Spinal cord (tissue), 10 donors: ENCODE measurements around the gene PELI3. TPM values are rescaled to one million over a fixed set of nuclear protein-coding genes. Genes with fewer than 3 reads are reported as not detected.

Experiments
- DNase-seq, 6 donors: peaks; one replicate each; pipeline versions ENCODE4 v3.0.0 to v3.0.0-alpha.2; 2013 to 2015; ENCODE audit warnings: low spot score in 6 of 6, low read depth in 4 of 6
- H3K27ac ChIP-seq: one replicate; pipeline ENCODE4 v1.5.1; 2013; ENCODE audit warnings: low read depth, low read length, control low read depth
- H3K27me3 ChIP-seq: one replicate; pipeline ENCODE4 v1.6.1; 2013; ENCODE audit warnings: low read length; ENCODE audit not compliant: control insufficient read depth, insufficient read depth
- H3K36me3 ChIP-seq: one replicate; pipeline ENCODE4 v1.6.1; 2013; ENCODE audit warnings: low read length; ENCODE audit not compliant: control insufficient read depth, insufficient read depth
- H3K4me1 ChIP-seq: one replicate; pipeline ENCODE4 v1.6.1; 2013; ENCODE audit warnings: low read length; ENCODE audit not compliant: control insufficient read depth, insufficient read depth
- H3K4me3 ChIP-seq: one replicate; pipeline ENCODE4 v1.5.1; 2013; ENCODE audit warnings: low read depth, low read length, control low read depth
- H3K9me3 ChIP-seq: one replicate; pipeline ENCODE4 v1.6.1; 2013; ENCODE audit warnings: low read length; ENCODE audit not compliant: control insufficient read depth, insufficient read depth
- whole genome bisulfite sequencing: methylation state at CpG from one replicate; pipeline ENCODE4 v1.1.5; 2013; ENCODE audit warnings: missing lambda C conversion rate; ENCODE audit not compliant: insufficient coverage; 5-methylcytosine and 5-hydroxymethylcytosine counted together
- polyA plus RNA-seq, 2 donors: library from polyadenylated mRNA; unstranded; fragments of 120-200 nt; gene quantifications; one replicate each; pipeline ENCODE4 v1.2.1, GENCODE V29; 2013; ENCODE audit not compliant: insufficient read length in 2 of 2
- total RNA-seq, 2 donors: library from RNA; depleted of rRNA in 1 of 2; stranded (reverse); fragments of 120-200 nt in 1 of 2; fragments of >200 nt in 1 of 2; gene quantifications; one replicate each; pipeline versions ENCODE4 v1.2.3 to v1.2.4, GENCODE V29; 2013 to 2014
- donor health status: healthy.

PELI3 gene
- total and polyA plus RNA-seq, 4 donors: 12.6 to 24.3 (median 17.5) TPM

DNA sequence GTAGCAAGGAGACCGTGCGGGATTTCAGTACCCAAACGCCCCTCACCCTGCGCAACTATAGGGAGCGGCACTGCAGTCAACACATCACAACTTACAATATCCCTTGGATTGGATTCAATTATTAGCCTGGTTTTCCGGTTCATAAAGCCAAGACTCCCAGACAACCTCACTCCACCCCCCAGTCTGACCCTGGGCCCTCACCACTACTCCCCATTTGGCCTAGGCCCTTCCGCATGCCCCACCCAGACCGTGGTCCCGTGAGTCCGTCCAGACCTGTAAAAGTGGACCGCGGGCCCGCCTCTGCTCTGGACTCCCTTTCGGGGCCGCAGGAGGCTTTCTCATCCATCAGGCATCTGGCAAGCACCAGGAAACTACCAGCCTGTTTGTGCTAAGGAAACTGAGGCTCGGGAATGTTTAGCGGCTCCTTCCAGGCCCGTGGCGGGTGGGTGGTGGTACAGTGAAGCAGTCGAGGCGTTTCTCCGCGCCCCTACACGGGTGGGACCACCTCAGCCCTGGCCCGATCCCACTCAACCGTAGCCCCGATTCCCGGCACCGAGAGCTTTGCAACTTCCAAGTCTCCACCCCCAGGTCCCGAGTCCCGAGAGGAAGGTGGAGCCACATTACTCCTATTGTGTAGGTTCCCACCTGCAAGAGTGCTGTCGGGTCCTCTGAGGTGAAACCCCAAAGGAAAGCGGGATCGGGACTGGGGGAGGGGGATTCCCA lies 12.8 kb downstream of the PELI3 start:
- WGBS: 2% methylated on average over 31 of the region's 34 CpGs
- Histone ChIP-seq H3K4me1 (peaks cover 26% of the 10 kb centered on the region), H3K4me3 (peak overlapping the region; percentile 93), H3K27ac (peak overlapping the region; percentile 87), H3K27me3 (no peaks in the 10 kb centered on the region), H3K36me3 (peaks cover 40% of the 10 kb centered on the region), H3K9me3 (no peaks in the 10 kb centered on the region)
- peak in 3 of 6 donors; percentile 12 to 65 (median 37) for DNase-seq

DNA sequence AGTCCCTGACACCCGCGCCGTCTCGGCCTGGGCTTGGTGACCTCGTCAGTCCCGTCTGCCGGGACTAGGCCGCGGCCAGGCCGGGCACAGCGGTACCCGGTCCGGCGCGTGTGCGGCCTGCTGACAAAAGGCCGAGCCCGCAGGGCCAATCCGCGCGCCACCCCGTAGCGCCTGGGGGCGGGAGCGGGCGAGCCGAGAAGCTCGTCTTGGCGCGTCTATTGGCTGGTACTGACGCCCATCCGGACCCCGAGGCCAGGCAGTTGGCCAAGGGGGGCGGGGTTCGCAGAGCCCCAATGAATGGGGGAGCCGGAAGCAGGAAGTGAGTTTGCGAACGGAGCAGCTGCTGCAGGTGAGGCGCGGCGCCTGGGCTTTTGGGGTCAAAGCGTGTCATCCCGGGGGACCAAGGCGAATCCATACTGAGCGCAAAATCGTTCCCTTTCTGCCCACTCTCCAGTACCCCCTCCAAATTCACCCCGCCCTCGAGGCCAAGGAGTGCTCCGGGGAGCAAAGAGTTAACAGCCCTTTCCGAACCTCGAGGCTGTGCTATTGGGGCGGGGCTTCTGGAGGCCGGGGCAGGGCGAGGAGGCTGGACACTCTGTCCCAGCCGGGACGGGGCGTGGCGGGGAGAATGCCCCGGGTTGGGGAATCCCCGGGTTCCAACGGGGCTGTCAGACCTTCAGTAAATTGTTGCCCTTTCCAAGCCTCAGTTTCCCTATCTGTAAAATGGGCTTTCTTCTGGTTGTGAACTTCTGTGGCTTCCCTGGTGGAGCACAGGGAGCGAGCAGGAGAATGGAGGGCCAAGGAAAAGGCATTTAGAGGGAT lies 13.6 kb downstream of the PELI3 start, which contains the start of gene DPP3:
Gene DPP3 (plus strand): TSS at position 318 of the 822 bp plus-strand sequence. CDS start 1,767 bp downstream, outside the sequence.
- peaks cover 26% of the 10 kb centered on the region for H3K4me1 ChIP-seq
- under 1% methylated on average over 57 of the region's 62 CpGs for WGBS

DNA sequence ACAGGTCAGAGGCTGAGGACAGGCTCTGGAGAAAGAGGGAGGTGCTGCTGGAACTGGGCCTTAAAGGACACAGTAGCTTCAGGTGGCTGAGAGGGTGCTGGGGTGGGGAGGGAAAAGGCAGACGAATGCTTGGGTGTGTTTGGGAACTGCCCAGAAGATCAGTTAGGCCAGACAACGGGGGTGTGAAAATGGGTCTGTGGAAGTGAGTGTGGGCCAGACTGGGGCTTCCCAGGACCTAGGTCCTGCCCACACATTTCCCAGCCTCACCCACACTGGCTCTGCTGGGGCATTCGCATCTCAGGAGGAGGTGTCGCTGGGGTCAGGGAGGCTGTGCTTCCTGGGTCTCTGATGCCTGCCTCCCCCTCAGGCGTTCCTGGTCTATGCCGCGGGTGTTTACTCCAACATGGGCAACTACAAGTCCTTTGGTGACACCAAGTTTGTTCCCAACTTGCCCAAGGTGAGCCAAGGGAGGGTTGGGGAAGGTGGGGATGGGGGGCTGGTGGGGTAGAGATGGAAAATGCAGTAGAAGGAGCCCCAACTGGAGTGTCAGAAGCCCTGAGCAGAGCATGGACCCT lies 18.2 kb downstream of the PELI3 start:
- H3K27me3 ChIP-seq: no peaks in the 10 kb centered on the region
- H3K9me3 ChIP-seq: no peaks in the 10 kb centered on the region
- no peak overlapping the region for H3K27ac ChIP-seq
- peaks cover 9% of the 10 kb centered on the region for H3K4me1 ChIP-seq
- no peak for DNase-seq
- WGBS: 91% methylated on average over 6 of the region's 7 CpGs
- peaks cover 57% of the 10 kb centered on the region for H3K36me3 ChIP-seq
- no peak overlapping the region for H3K4me3 ChIP-seq

More for the DNA sequence above, 13.6 kb downstream of the PELI3 start, which contains the start of gene DPP3:
- Histone ChIP-seq H3K9me3 (no peaks in the 10 kb centered on the region), H3K36me3 (peaks cover 41% of the 10 kb centered on the region), H3K27ac (peak within 1 kb of the TSS; percentile 87), H3K27me3 (no peaks in the 10 kb centered on the region), H3K4me3 (peak within 1 kb of the TSS; percentile 93)
- peak; percentile 87 to 99 (median 94) for DNase-seq

DNA sequence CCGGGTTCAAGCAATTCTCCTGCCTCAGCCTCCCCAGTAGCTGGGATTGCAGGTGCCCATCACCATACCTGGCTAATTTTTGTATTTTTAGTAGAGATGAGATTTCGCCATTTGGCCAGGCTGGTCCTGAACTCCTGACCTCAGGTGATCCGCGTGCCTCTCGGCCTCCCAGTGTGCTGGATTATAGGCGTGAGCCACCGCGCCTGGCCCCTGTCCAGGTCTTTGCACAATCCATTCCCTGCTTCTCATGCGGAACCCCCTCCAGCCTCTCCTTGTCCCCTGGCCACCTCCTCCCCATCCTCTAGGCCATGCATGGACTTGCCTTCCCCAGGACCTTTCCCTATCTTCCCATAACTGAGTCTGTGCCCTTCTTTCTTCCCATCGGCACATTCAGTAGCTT lies 22.3 kb downstream of the PELI3 start:
- no peak for DNase-seq
- Histone ChIP-seq H3K9me3 (no peaks in the 10 kb centered on the region), H3K4me1 (no peaks in the 10 kb centered on the region), H3K27ac (no peak overlapping the region), H3K27me3 (no peaks in the 10 kb centered on the region), H3K36me3 (peaks cover 79% of the 10 kb centered on the region), H3K4me3 (no peak overlapping the region)
- WGBS: 92% methylated on average over 8 of the region's 10 CpGs

DNA sequence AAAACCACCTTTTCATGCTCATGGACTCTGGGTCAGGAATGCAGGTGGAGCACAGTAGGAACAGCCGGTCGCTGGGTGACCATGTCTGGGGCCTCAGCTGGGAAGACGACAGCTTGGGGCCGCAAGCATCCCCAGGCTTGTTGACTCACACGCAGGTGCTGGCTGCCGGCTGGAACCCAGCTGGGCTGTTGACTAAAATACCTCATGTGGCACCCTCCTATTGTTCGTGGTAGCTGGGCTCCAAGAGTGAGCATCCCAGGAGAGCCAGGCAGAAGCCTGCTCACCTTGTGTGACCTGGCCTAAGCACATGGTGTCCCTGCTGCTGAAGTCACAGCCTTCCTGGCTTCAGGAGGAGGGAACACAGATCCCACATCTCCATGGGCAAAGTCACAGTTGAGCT lies 22.9 kb downstream of the PELI3 start:
- H3K27ac ChIP-seq: no peak overlapping the region
- 82% methylated on average over 7 of the region's 7 CpGs for WGBS
- no peaks in the 10 kb centered on the region for H3K27me3 ChIP-seq
- H3K9me3 ChIP-seq: no peaks in the 10 kb centered on the region
- no peaks in the 10 kb centered on the region for H3K4me1 ChIP-seq
- DNase-seq: no peak
- H3K4me3 ChIP-seq: no peak overlapping the region
- H3K36me3 ChIP-seq: peaks cover 85% of the 10 kb centered on the region

DNA sequence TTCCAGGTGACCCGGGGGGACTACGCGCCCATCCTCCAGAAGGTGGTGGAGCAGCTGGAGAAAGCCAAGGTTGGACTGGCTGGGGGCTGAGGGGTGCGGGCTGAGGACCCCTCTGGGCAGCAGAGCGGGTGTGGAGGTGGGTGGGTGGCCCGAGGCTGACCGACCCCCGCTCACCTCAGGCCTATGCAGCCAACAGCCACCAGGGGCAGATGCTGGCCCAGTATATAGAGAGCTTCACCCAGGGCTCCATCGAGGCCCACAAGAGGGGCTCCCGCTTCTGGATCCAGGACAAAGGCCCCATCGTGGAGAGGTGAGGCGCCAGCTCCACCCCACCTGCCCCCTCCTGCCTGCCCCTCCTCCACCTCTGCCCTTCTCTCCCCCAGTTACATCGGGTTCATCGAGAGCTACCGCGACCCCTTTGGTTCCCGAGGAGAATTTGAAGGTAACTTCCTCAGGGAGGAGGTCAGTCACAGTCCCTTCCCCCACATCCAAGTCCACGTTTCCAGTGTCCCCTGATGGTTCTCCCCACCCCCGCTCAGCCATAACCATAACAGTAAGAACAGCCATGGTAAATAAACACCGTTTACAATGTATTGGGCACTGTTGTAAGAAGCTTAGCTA lies 24.7 kb downstream of the PELI3 start:
- 58% methylated on average over 10 of the region's 20 CpGs for WGBS
- Histone ChIP-seq H3K36me3 (peaks cover 86% of the 10 kb centered on the region), H3K4me3 (no peak overlapping the region), H3K27me3 (no peaks in the 10 kb centered on the region), H3K9me3 (no peaks in the 10 kb centered on the region), H3K4me1 (no peaks in the 10 kb centered on the region), H3K27ac (no peak overlapping the region)
- DNase-seq: no peak

DNA sequence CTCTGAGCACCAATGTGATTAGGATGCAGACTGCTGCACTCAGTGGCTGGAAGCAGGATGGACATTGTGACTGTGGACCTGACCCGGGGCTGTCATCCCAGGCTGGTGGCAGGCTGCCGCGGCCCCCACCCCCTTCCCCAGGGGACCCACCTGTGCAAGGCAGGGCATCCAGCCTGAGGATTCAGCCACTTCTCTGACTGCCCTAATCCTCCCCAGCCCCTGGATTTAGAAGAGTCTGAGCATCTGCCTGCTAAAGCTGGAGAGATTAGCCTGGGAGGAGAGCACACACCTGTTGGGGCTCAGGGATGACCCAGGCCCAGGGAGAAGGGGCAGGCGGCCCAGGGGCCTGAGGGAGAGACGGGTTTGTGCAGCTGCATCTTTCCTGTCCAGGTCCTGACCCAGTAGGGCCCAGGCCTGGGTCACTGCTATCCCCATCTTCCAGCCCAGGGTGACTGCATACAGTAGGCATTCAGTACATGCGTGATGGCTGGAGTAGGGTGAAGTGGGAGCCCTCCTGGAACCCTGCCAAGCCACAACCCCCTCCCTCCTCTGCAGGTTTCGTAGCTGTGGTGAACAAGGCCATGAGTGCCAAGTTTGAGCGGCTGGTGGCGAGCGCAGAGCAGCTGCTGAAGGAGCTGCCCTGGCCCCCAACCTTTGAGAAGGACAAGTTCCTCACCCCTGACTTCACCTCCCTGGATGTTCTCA lies 25.6 kb downstream of the PELI3 start:
- no peaks in the 10 kb centered on the region for H3K9me3 ChIP-seq
- no peaks in the 10 kb centered on the region for H3K27me3 ChIP-seq
- 89% methylated on average over 8 of the region's 10 CpGs for WGBS
- H3K27ac ChIP-seq: no peak overlapping the region
- no peak overlapping the region for H3K4me3 ChIP-seq
- peaks cover 86% of the 10 kb centered on the region for H3K36me3 ChIP-seq
- DNase-seq: no peak
- H3K4me1 ChIP-seq: no peaks in the 10 kb centered on the region

DNA sequence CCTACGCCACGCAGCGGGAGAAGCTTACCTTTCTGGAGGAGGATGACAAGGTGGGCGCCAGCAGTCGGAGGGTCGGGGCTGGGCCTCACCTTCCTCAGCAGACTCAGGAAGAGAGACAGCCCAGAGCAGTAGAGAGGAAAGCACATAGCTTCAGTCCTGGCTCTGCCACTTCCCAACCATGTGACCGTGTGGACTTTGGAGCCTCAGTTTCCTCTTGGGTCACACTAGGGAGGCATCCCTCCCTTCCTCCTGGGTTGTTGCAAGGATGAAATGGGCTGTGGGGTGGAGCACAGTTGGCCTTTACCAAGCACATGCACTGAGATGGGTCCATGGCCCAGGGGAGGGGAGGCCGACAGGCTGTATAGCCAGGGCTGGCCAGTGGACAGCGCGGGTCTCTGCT lies 26.4 kb downstream of the PELI3 start:
- no peak for DNase-seq

DNA sequence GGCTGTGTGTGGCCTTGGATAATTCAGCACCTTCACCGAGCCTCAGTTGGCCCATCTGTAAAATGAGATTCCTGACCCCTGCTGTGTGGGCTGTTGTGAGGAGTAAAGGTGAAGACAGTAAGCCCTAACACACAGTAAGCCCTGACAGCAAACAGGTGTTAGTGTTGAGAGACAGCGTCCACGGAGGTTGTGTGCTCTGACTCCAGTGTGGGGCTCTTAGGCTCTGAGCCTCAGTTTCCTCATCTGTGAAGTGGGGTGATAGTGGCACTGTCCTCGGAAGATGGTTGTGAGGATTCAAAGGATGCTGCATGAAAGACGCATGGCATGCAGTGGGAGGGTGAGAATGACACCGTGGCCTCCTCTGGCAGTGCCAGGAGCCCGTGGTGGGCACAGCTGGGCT lies 27.8 kb downstream of the PELI3 start:
- 90% methylated on average over 7 of the region's 7 CpGs for WGBS
- Histone ChIP-seq H3K27me3 (no peaks in the 10 kb centered on the region), H3K4me3 (no peak overlapping the region), H3K9me3 (no peaks in the 10 kb centered on the region), H3K36me3 (peaks cover 77% of the 10 kb centered on the region), H3K4me1 (no peaks in the 10 kb centered on the region), H3K27ac (no peak overlapping the region)
- no peak for DNase-seq

More for the DNA sequence above, 26.4 kb downstream of the PELI3 start:
- Histone ChIP-seq H3K9me3 (no peaks in the 10 kb centered on the region), H3K36me3 (peaks cover 81% of the 10 kb centered on the region), H3K4me1 (no peaks in the 10 kb centered on the region), H3K27me3 (no peaks in the 10 kb centered on the region), H3K27ac (no peak overlapping the region), H3K4me3 (no peak overlapping the region)
- WGBS: 97% methylated on average over 10 of the region's 10 CpGs
